A549 (cell line): Measurements from ENCODE around the gene COPB1. TPM values are rescaled to one million over a fixed set of nuclear protein-coding genes. Genes with fewer than 3 reads are reported as not detected.
A peak's percentile ranks its signal among the peaks of the same experiment; 100 is the strongest.

Experiments used
- ATAC-seq, 2 experiments: fragments of 200-7000 bp in 1 of 2; fragments of >200 bp in 1 of 2; cut with Nextera tagmentation in 1 of 2; cut with Tn5 transposase in 1 of 2; 3 replicates each; pipeline versions ENCODE4 v1.8.0 to v1.9.1; 2018 to 2020; ENCODE audit warnings: mild to moderate bottlenecking in 1 of 2, moderate library complexity in 1 of 2
- CTCF ChIA-PET: fragments of 300-600 bp; sonication (Branson Sonifier 250); formaldehyde crosslinking; extraction: SDS; loops from one replicate; lab custom pipeline; 2021; ENCODE audit warnings: antibody characterized with exemption, inconsistent platforms; lab: Yijun Ruan, JAX
- POLR2A ChIA-PET: fragments of 350-600 bp; formaldehyde crosslinking; extraction: SDS; loops from one replicate; lab custom pipeline; 2021; ENCODE audit warnings: antibody characterized with exemption, inconsistent platforms; lab: Yijun Ruan, JAX
- DNase-seq, 2 experiments: peaks; one replicate each; pipeline versions ENCODE4 v3.0.0 to v3.0.0-alpha.2; 2011 to 2016; ENCODE audit warnings: low read depth in 1 of 2, low spot score in 1 of 2
- FAIRE-seq: peaks from 2 replicates; lab custom pipeline; 2011; peaks lifted over from hg19 to GRCh38; lab: Jason Lieb, UNC
- H3K27ac ChIP-seq, 2 experiments: fragments of >200 bp; sonication (Bioruptor Twin); formaldehyde crosslinking; 3 replicates each; pipeline ENCODE4 v1.5.1; 2016 to 2017
- H3K4me1 ChIP-seq: fragments of >200 bp; sonication (Bioruptor Twin); formaldehyde crosslinking; 3 replicates; pipeline ENCODE4 v1.6.1; 2016
- H3K4me2 ChIP-seq: fragments of >200 bp; sonication (Bioruptor Twin); formaldehyde crosslinking; 3 replicates; pipeline ENCODE4 v1.6.1; 2016
- H3K4me3 ChIP-seq: fragments of >200 bp; sonication (Bioruptor Twin); formaldehyde crosslinking; 3 replicates; pipeline ENCODE4 v1.5.1; 2016
- H3K9me3 ChIP-seq: fragments of >200 bp; sonication (Bioruptor Twin); formaldehyde crosslinking; 3 replicates; pipeline ENCODE4 v1.6.1; 2016
- BHLHE40 ChIP-seq: IDR thresholded peaks from 2 replicates; pipeline ENCODE4 v1.6.1; 2012; ENCODE audit warnings: low read depth, low read length, inconsistent platforms
- CBX2 ChIP-seq: fragments of 200-600 bp; sonication (generic); IDR thresholded peaks from 2 replicates; pipeline ENCODE4 v1.6.1; 2016; ENCODE audit warnings: low read depth, mild to moderate bottlenecking, borderline replicate concordance
- CEBPB ChIP-seq, 2 experiments: fragments of >200 bp in 1 of 2; sonication (Bioruptor Twin) in 1 of 2; formaldehyde crosslinking in 1 of 2; IDR thresholded peaks; 2 replicates each; pipeline ENCODE4 v1.6.1; 2012 to 2016
- CHD2 ChIP-seq: fragments of 150-350 bp; IDR thresholded peaks from 2 replicates; pipeline ENCODE4 v1.6.1; 2014; ENCODE audit warnings: low read length; ENCODE audit not compliant: partially characterized antibody
- FOSB ChIP-seq: fragments of 250-450 bp; sonication (Bioruptor Pico); IDR thresholded peaks from 2 replicates; pipeline ENCODE4 v1.5.0; 2020; ENCODE audit warnings: mild to moderate bottlenecking, moderate library complexity
- HOXA7 ChIP-seq: fragments of 250-450 bp; sonication (Bioruptor Pico); IDR thresholded peaks from 2 replicates; pipeline ENCODE4 v1.5.0; 2020; ENCODE audit warnings: mild to moderate bottlenecking, moderate library complexity
- JUN ChIP-seq, 2 experiments: fragments of >200 bp; sonication (Bioruptor Twin); formaldehyde crosslinking; IDR thresholded peaks; 2 replicates in 1 of 2; 3 replicates in 1 of 2; pipeline ENCODE4 v1.6.1; 2016 to 2017
- JUNB ChIP-seq: fragments of >200 bp; sonication (Bioruptor Twin); formaldehyde crosslinking; IDR thresholded peaks from 2 replicates; pipeline ENCODE4 v1.6.1; 2016
- KDM1A ChIP-seq: fragments of 200-600 bp; sonication (generic); IDR thresholded peaks from 2 replicates; pipeline ENCODE4 v1.6.1; 2016; ENCODE audit warnings: low read depth, mild to moderate bottlenecking
- MAFK ChIP-seq: fragments of 450-650 bp; IDR thresholded peaks from 2 replicates; pipeline ENCODE4 v1.6.1; 2014; ENCODE audit not compliant: partially characterized antibody
- NPAS2 ChIP-seq: fragments of 250-450 bp; sonication (Bioruptor Pico); IDR thresholded peaks from 2 replicates; pipeline ENCODE4 v1.8.0; 2022; ENCODE audit warnings: mild to moderate bottlenecking, moderate library complexity, borderline replicate concordance
- NR3C1 ChIP-seq: fragments of >200 bp; sonication (Bioruptor Twin); formaldehyde crosslinking; IDR thresholded peaks from 3 replicates; pipeline ENCODE4 v1.6.1; 2017
- POLR2A ChIP-seq: IDR thresholded peaks from 2 replicates; pipeline ENCODE4 v1.6.1; 2012; ENCODE audit warnings: mild to moderate bottlenecking, low read length
- POLR2AphosphoS2 ChIP-seq: conservative IDR thresholded peaks from 2 replicates; pipeline ENCODE4 v1.6.1; 2012; ENCODE audit warnings: low read length, improper control_type of control experiment, inconsistent platforms
- RCOR1 ChIP-seq: fragments of 150-350 bp; IDR thresholded peaks from 2 replicates; pipeline ENCODE4 v1.6.1; 2014; ENCODE audit warnings: antibody characterized with exemption, low read length, low read depth
- SMC3 ChIP-seq: fragments of >200 bp; sonication (Bioruptor Twin); formaldehyde crosslinking; IDR thresholded peaks from 3 replicates; pipeline ENCODE4 v1.6.1; 2018; ENCODE audit warnings: inconsistent platforms
- SREBF2 ChIP-seq: fragments of 450-650 bp; IDR thresholded peaks from 2 replicates; pipeline ENCODE4 v1.6.1; 2014; ENCODE audit warnings: mild to moderate bottlenecking, moderate library complexity
- TFCP2L1 ChIP-seq: fragments of 250-450 bp; sonication (Bioruptor Pico); IDR thresholded peaks from 2 replicates; pipeline ENCODE4 v1.5.0; 2021; ENCODE audit warnings: mild to moderate bottlenecking
- TP53 ChIP-seq: fragments of 250-450 bp; sonication (Bioruptor Pico); IDR thresholded peaks from 2 replicates; pipeline ENCODE4 v1.5.0; 2021; ENCODE audit warnings: mild to moderate bottlenecking, moderate library complexity
- ZC3H11A ChIP-seq: fragments of 450-650 bp; IDR thresholded peaks from 2 replicates; pipeline ENCODE4 v1.6.1; 2014; ENCODE audit warnings: antibody characterized with exemption, mild to moderate bottlenecking
- ZFP36 ChIP-seq: fragments of 450-650 bp; IDR thresholded peaks from 2 replicates; pipeline ENCODE4 v1.6.1; 2014; ENCODE audit warnings: borderline replicate concordance; ENCODE audit not compliant: partially characterized antibody
- ZSCAN20 ChIP-seq: fragments of 250-450 bp; sonication (Bioruptor Pico); IDR thresholded peaks from 2 replicates; pipeline ENCODE4 v1.8.0; 2022; ENCODE audit warnings: mild to moderate bottlenecking, moderate library complexity
- WGBS: methylation state at CpG from one replicate; pipeline ENCODE4 v1.1.6; 2017; ENCODE audit errors: missing lambda C conversion rate; 5-methylcytosine and 5-hydroxymethylcytosine counted together
- polyA plus RNA-seq, 4 experiments: library from polyadenylated mRNA; depleted of rRNA in 3 of 4; stranded (reverse); fragments of >200 nt; fragmentation: RNase III in 1 of 4; extraction: RNeasy Plus Mini Kit Qiagen cat#74134 plus additional on column Dnase treatment in 1 of 4; gene quantifications; 2 replicates in 3 of 4; 3 replicates in 1 of 4; pipeline ENCODE4 v1.2.3, GENCODE V29; 2011 to 2017
- TF ChIP-seq, protein P1 (sequence below): IDR thresholded peaks from 2 replicates; pipeline ENCODE4 v1.6.1; 2012
- TF ChIP-seq, protein P2 (sequence below): IDR thresholded peaks from 2 replicates; pipeline ENCODE4 v1.6.1; 2012; ENCODE audit warnings: low read depth, borderline replicate concordance
- TF ChIP-seq, protein P3 (sequence below): fragments of 150-350 bp; IDR thresholded peaks from 2 replicates; pipeline ENCODE4 v1.6.1; 2014; ENCODE audit warnings: low read depth, mild to moderate bottlenecking, low read length
- TF ChIP-seq, protein P4 (sequence below): fragments of >200 bp; sonication (Bioruptor Twin); formaldehyde crosslinking; IDR thresholded peaks from 3 replicates; pipeline ENCODE4 v1.5.1; 2016
- TF ChIP-seq, protein P5 (sequence below): IDR thresholded peaks from 2 replicates; pipeline ENCODE4 v1.6.1; 2012
- TF ChIP-seq, protein P6 (sequence below): fragments of 450-650 bp; IDR thresholded peaks from 2 replicates; pipeline ENCODE4 v1.6.1; 2014; ENCODE audit warnings: antibody characterized with exemption
- TF ChIP-seq, protein P7 (sequence below): fragments of >200 bp; sonication (Bioruptor Twin); formaldehyde crosslinking; IDR thresholded peaks from 3 replicates; pipeline ENCODE4 v1.6.1; 2016

COPB1 gene
- polyA plus RNA-seq, 2 of the 4 experiments (the other 2 are of a cell fraction) = 128 to 232 TPM

DNA sequence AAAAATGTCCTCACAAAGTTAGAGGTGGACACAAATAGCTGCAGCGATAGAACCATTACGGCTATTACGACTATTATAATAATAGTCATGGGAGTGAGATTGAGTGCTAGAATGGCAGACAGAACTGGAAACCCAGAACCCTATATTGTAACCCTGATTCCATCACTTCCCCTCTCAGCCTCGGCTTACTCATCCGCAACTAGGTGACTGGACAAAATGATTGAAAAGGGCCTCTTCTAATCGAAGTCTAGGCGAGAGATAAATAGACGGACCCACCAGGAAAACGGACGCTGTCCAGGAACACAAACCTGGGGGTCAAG is 19.9 kb upstream of the COPB1 start:
- CTCF ChIA-PET = interaction anchor here (0.9 kb wide), 1 partner anchor 124 kb away, joined by 3 read pairs; the partner anchor contains the start of gene PDE3B
- Histone ChIP-seq H3K4me1 (peaks cover 10% of the 10 kb centered on the region), H3K4me3 (peak overlapping the region; percentile 64), H3K27ac (peak overlapping the region; percentile 85 to 96), H3K4me2 (peak overlapping the region; percentile 70), H3K9me3 (no peaks in the 10 kb centered on the region)
- TF ChIP-seq, protein P1, sequence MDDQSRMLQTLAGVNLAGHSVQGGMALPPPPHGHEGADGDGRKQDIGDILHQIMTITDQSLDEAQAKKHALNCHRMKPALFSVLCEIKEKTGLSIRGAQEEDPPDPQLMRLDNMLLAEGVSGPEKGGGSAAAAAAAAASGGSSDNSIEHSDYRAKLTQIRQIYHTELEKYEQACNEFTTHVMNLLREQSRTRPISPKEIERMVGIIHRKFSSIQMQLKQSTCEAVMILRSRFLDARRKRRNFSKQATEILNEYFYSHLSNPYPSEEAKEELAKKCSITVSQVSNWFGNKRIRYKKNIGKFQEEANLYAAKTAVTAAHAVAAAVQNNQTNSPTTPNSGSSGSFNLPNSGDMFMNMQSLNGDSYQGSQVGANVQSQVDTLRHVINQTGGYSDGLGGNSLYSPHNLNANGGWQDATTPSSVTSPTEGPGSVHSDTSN = no peak
- TF ChIP-seq BHLHE40 = no peak
- no peak for TF ChIP-seq TP53 (CRISPR knock-in tag)
- TF ChIP-seq SMC3 = no peak
- TF ChIP-seq MAFK = no peak
- no peak for TF ChIP-seq SREBF2
- TF ChIP-seq ZSCAN20 (CRISPR knock-in tag) = no peak
- no peak for TF ChIP-seq KDM1A
- TF ChIP-seq FOSB (CRISPR knock-in tag) = no peak
- no peak for TF ChIP-seq ZFP36
- TF ChIP-seq NR3C1 = no peak
- TF ChIP-seq TFCP2L1 (CRISPR knock-in tag) = no peak
- TF ChIP-seq, protein P2, sequence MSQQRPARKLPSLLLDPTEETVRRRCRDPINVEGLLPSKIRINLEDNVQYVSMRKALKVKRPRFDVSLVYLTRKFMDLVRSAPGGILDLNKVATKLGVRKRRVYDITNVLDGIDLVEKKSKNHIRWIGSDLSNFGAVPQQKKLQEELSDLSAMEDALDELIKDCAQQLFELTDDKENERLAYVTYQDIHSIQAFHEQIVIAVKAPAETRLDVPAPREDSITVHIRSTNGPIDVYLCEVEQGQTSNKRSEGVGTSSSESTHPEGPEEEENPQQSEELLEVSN = no peak
- no peak for TF ChIP-seq RCOR1
- TF ChIP-seq JUN (IDR thresholded peaks at IDR 0.05) = no peak
- TF ChIP-seq, protein P3, sequence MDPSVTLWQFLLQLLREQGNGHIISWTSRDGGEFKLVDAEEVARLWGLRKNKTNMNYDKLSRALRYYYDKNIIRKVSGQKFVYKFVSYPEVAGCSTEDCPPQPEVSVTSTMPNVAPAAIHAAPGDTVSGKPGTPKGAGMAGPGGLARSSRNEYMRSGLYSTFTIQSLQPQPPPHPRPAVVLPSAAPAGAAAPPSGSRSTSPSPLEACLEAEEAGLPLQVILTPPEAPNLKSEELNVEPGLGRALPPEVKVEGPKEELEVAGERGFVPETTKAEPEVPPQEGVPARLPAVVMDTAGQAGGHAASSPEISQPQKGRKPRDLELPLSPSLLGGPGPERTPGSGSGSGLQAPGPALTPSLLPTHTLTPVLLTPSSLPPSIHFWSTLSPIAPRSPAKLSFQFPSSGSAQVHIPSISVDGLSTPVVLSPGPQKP = no peak
- FAIRE-seq (no peak), ATAC-seq (peak; percentile 14 to 27), DNase-seq (no peak)
- 1% methylated on average over 10 of the region's 10 CpGs for WGBS
- POLR2A ChIA-PET = interaction anchor here (1.5 to 2.2 kb wide), 2 partner anchors 19 to 125 kb away, joined by 7 to 12 read pairs; partner anchors contain the start of gene COPB1

DNA sequence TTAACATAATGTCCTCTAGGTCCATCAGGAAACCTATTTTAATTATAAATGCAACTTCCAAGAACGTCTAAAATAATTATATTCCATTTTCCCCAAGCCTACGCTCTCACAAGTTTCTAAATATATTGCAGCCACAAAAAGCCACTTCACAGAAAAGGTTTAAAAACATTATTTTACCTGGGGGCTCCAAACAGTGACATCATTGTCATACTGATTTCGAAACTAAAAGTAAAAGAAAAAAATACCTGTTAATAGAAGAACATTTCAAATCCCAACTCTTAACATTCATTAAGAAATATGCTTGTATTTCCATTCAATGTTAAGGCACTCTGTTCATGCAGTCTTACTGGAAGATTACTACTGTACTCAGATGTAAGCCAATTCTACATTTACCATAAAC is 19.2 kb upstream of the COPB1 start:
- ChIA-PET CTCF (interaction anchor here (0.6 kb wide), 1 partner anchor 63 kb away, joined by 4 read pairs; no protein-coding TSS in a partner anchor), POLR2A (no interaction called here)
- H3K4me3 ChIP-seq = peak overlapping the region; percentile 64
- TF ChIP-seq HOXA7 (CRISPR knock-in tag) = no peak
- TF ChIP-seq, protein P4, sequence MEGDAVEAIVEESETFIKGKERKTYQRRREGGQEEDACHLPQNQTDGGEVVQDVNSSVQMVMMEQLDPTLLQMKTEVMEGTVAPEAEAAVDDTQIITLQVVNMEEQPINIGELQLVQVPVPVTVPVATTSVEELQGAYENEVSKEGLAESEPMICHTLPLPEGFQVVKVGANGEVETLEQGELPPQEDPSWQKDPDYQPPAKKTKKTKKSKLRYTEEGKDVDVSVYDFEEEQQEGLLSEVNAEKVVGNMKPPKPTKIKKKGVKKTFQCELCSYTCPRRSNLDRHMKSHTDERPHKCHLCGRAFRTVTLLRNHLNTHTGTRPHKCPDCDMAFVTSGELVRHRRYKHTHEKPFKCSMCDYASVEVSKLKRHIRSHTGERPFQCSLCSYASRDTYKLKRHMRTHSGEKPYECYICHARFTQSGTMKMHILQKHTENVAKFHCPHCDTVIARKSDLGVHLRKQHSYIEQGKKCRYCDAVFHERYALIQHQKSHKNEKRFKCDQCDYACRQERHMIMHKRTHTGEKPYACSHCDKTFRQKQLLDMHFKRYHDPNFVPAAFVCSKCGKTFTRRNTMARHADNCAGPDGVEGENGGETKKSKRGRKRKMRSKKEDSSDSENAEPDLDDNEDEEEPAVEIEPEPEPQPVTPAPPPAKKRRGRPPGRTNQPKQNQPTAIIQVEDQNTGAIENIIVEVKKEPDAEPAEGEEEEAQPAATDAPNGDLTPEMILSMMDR = no peak
- no peak for TF ChIP-seq MAFK
- no peak for TF ChIP-seq ZC3H11A
- TF ChIP-seq FOSB (CRISPR knock-in tag) = no peak
- TF ChIP-seq CHD2 = no peak
- TF ChIP-seq JUNB = no peak
- no peak for TF ChIP-seq CEBPB (IDR thresholded peaks at IDR 0.05)
- TF ChIP-seq, protein P2 = no peak
- no peak for TF ChIP-seq CBX2
- TF ChIP-seq, protein P5, sequence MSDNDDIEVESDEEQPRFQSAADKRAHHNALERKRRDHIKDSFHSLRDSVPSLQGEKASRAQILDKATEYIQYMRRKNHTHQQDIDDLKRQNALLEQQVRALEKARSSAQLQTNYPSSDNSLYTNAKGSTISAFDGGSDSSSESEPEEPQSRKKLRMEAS = no peak
- TF ChIP-seq, protein P6, sequence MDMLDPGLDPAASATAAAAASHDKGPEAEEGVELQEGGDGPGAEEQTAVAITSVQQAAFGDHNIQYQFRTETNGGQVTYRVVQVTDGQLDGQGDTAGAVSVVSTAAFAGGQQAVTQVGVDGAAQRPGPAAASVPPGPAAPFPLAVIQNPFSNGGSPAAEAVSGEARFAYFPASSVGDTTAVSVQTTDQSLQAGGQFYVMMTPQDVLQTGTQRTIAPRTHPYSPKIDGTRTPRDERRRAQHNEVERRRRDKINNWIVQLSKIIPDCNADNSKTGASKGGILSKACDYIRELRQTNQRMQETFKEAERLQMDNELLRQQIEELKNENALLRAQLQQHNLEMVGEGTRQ = no peak
- TF ChIP-seq POLR2AphosphoS2 = no peak
- TF ChIP-seq, protein P7, sequence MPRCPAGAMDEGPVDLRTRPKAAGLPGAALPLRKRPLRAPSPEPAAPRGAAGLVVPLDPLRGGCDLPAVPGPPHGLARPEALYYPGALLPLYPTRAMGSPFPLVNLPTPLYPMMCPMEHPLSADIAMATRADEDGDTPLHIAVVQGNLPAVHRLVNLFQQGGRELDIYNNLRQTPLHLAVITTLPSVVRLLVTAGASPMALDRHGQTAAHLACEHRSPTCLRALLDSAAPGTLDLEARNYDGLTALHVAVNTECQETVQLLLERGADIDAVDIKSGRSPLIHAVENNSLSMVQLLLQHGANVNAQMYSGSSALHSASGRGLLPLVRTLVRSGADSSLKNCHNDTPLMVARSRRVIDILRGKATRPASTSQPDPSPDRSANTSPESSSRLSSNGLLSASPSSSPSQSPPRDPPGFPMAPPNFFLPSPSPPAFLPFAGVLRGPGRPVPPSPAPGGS = no peak
- TF ChIP-seq POLR2A = no peak
- no peak for TF ChIP-seq NPAS2
- TF ChIP-seq, all 56 proteins: peak for 0
- FAIRE-seq (no peak), DNase-seq (no peak), ATAC-seq (no peak)
- 40% methylated on average over 3 of the region's 3 CpGs for WGBS
- Histone ChIP-seq H3K27ac (peak overlapping the region; percentile 85 to 96; a peak in 5 of 6 replicates), H3K9me3 (no peaks in the 10 kb centered on the region), H3K4me2 (peak overlapping the region; percentile 70), H3K4me1 (peaks cover 10% of the 10 kb centered on the region)
